Cerebellar cortex (tissue), 1 donor: ENCODE data around the gene CMTM2.
"Not testable (repeated sequence)": the region's sequence is repeated elsewhere in the genome, so short reads cannot be mapped to it uniquely, and the experiment has no call there.

Experiments
- DNase-seq: peaks from one replicate; pipeline ENCODE4 v3.0.0-alpha.2; 2015; ENCODE audit warnings: low spot score

CMTM2 gene

DNA sequence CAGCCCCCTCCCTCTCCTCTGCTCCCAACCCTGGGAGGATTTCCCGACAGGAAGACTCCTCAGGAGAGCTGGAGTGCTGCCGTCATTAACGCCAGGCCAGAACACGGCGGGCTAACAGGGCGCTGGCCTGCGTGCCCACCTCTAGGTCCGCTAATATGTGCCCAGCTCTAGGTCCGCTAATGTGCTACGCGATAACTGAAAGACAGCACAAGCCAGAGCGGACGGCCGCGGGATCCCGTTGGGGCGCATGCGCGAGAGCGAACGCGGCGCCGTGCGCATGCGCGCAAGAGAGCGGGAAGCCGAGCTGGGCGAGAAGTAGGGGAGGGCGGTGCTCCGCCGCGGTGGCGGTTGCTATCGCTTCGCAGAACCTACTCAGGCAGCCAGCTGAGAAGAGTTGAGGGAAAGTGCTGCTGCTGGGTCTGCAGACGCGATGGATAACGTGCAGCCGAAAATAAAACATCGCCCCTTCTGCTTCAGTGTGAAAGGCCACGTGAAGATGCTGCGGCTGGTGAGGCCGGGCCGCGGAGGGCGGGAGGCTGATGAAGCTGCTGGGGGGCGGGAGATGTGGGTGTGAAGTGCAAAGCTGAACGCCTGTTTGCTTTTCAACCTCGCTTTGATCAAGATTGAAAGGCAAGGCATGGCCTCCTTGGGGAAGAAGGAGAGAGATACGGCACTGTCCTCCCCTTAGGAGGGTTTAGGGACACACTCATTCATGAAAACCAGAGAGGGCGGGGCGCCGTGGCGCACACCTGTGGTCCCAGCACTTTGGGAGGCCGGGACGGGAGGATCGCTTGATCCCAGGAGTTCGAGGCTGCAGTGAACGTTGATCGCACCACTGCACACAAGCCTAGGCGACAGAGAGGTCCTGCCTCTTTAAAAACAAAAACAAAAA, 26.7 kb upstream of the CMTM2 start, which contains the start of gene CKLF:
CKLF (plus strand) TSS at position 291 of the 892 bp plus-strand sequence; CDS start at position 431, 140 bp downstream.
- peak; percentile 87 for DNase-seq

DNA sequence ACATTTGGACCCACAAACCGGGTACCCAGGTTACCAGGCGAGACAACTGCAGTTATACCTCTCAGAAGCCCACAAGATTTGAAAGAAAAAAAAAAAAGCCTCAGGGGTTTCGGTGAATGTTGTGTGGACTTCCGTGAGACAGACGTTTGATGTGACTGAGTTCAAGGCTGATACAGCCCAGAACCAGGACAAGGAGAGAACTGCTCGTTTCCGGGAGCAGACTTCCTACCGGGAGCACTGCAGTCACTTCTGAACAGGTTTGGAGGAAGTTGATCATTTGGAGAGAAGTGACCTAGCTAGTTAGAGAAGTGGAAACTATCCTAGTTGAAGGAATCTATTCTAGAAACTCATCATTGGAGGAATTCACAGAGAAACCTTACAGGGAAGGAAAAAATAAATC, 26.0 kb upstream of the CMTM2 start:
- no peak for DNase-seq

DNA sequence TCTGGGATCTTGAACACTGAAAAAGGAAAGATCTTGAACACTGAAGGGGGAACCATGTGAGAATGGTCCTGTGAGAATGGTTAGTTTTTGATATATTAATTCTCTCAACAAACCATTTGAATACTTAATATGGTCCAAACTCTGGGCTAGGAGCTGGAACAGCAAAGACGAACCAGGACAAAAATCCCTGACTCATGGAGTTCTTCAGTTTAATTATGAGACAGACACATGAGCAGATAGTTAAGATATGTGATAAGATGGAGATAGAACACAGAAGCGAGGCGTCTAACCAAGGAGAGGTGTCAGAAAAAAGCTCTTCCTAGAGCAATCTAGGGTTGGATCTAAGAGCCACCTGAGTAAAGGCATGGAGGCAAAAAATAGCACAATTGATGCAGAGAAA, 25.2 kb upstream of the CMTM2 start:
- no peak for DNase-seq

DNA sequence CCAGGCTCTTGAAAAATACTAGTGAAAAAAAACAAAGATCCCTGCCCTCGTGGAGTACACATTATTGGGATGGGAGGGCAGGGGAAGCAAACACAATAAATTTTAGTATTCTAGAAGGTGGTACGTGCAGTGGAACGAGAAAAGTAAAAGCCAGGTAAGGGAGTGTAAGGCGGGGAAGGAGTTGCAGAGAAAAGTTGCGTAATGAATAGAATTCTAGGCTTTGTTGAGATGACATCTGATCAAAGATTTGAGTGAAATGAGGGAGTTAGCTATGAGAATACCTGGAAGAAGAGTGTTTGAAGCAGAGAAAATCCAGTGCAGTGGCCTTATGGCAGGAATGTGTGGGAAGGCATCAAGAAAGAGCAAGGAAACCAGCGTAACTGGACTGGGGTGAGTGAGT, 24.8 kb upstream of the CMTM2 start:
- no peak for DNase-seq

DNA sequence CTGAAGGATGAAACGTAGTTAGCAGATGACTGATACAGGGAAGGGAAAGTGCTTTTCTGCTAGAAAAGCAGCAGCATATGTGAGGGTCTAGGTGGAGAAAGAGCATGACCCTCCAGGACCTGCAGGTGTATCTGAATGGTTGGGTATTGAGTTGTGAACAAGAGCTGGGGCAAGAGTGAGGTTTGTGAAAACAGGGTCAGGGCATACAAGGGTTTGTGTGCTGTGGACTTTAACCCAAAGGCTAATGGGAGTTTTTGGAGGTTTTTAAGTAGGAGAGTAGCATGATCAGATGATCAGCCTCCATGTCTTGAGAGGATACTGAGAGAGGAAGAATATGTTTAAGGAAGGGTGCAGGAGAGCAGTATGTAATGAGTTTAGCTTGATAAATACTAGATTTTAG, 19.2 kb upstream of the CMTM2 start:
- no peak for DNase-seq

DNA sequence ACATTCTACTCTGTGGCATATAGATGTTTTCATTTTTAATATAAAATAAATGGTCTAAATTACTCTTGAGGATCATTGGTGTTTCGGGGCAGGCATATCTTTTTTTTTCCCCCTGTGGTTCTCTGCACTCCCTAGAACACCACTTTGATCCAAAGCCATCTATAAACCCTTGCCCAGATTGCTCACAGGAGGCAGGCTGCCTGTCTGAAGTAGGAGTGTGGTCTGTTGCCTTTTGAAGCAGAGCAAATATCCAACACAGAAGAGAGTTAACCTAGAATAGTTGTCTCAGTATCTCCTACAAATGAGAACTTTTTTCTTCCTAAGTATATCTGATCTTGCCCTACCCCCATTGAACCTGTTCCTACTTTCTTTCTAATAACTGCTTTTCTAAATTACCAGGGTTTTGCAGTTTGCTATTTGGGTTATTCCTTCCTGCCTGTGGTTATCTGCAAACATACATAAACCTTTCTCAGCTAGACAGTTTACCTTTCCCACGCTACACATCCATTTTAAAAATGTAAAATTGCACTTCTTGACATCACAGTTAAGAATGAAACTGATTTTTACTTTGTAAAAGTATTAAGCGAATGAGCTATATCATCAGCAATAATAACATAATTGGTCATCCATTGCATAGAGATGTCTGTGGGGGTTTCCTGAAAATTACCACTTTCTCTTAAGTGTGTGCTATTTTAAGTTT, 17.7 kb upstream of the CMTM2 start:
- DNase-seq: no peak

DNA sequence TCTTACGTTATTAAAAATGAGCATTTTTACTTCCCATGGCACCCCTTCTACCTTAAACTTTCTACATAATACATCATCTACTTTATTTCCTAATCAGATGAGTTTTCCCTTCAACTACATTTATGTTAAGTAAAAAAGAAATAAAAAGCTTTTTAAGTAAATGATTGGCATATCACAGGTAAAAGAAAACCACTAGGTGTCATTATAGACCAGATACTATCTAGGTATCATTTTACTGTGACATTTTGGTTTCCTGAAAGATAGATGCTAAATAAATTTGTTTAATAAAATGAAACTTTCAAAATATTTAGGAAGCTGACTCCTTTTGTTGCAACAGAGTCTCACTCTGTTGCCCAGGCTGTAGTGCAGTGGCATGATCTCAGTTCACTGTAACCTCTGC, 16.9 kb upstream of the CMTM2 start:
- DNase-seq: no peak

DNA sequence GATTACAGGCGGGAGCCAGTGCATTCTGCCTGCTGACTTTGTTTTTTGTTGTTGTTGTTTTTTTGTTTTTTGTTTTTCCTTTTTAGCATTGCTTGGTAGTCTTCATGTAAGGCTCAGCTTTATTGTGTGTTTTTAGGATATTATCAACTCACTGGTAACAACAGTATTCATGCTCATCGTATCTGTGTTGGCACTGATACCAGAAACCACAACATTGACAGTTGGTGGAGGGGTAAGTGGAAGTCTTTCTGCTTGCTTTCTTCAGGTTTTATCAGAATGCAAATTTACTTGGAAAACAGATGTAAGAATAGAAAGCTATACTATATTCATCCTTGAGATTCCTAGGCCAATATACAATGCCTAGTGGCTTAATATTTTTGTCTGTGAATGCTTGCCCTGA, 16.3 kb upstream of the CMTM2 start:
- no peak for DNase-seq

DNA sequence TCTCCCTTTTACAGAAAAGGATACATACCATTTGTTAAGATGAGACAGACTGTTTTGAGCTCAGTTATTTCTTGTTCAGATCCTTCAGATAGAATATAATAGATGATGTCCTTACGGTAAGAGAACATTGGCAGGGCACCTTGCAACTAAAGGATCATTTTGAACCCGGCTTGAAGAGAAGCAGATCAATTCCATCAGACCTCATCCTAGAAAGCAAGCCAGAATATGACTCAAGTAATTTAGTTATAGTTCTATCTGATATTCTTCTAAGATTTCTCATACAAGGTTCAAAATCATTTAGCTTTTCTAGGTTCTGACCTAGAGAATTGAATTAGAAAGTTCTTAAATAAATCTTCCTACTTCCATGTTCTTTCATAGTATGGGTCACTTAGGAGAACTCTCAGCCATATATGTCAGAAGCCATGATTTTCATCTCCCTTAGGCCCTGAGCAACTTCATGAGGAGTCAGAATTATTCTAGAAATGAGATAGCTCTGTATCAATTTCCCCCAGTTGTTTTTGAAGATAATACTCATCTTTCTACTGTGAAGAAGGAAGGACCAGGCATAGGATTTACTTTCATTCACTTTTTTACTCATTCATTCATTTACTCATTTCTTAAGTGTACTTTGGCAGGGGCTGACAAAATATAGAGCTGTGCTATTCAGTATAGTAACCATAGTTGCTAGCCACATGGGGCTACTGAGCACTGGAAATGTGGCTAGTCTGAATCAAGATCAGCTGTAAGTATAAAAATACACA, 15.5 kb upstream of the CMTM2 start:
- DNase-seq: no peak

DNA sequence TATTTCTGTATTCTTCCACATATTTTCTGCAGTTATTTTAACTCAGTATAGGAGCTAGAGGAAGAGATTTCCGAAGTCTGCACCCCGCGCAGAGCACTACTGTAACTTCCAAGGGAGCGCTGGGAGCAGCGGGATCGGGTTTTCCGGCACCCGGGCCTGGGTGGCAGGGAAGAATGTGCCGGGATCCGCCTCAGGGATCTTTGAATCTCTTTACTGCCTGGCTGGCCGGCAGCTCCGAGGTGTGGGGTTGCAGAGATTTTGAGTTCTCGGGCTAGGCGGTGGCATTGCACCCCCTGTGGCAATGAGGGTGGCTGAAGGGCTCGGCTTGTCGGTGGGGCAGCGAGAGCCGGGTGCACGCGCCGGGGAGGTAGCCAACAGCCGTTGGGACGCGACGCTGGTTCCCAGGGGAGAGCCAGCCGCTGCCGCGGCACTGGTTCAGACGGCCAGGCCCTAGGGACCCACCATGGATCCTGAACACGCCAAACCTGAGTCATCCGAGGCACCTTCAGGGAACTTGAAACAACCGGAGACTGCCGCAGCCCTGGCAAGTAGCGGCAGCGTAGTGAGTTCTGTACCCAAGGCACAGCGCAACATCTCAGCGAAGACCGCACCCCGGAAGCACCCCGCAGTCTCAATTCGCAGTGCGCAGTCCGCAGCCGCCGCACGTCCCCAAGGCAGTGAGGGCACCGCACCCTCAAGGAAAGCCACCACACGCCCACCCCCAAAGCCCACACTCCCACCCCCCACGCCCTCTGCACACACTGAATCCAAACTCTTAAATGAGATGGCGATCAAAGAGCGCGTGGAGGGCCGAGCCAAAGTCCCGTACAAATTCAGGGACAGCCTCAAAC, 13.0 kb upstream of the CMTM2 start, which contains the start of gene CMTM1:
CMTM1 (plus strand) TSS at position 389 of the 851 bp plus-strand sequence; CDS start at position 464, 75 bp downstream.
- no peak for DNase-seq

DNA sequence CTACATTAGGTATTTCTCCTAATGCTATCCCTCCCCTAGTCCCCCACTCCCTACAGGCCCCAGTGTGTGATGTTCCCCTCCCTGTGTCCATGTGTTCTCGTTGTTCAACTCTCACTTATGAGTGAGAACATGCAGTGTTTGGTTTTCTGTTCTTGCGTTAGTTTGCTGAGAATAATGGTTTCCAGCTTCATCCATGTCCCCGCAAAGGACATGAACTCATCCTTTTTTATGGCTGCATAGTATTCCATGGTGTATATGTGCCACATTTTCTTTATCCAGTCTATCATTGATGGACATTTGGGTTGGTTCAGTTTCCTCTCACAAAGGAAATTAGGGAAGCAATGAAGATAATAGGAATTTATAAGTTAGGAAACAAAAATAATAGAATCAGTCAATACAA, 12.0 kb upstream of the CMTM2 start:
- not testable (repeated sequence) for DNase-seq

DNA sequence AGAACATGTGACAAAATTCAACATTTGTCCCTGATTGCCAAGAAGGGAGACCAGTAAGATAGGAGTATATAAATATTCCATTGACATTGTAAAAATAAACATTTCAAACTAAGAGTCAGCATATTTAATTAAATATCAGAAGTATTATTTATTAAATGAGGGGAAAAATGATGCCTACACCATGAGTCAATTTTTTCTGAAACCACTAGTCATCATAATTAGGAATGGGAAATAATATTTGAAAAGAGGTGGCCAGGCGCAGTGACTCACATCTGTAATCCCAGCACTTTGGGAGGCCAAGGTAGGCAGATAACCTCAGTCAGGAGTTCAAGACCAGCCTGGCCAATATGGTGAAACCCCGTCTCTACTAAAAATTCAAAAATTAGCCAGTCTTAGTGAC, 10.9 kb upstream of the CMTM2 start:
- no peak for DNase-seq

DNA sequence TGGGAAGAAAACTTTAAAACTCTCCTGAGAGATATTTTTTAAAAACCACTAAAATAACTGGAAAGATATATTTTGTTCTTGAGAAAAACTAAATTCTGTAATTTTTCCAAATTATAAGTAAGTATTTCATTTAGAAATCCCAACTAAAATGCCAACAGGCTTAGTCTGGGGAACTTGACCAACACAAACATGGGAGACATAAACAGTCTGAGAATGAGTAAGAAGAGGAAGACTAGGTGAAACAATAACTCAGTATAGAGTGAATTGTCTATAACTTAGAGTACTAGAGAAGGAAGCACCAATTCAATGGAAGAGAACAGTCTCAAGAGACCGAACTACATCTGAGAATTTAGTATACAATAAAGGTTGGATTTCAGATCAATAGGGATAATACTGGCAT, 10.1 kb upstream of the CMTM2 start:
- no peak for DNase-seq

DNA sequence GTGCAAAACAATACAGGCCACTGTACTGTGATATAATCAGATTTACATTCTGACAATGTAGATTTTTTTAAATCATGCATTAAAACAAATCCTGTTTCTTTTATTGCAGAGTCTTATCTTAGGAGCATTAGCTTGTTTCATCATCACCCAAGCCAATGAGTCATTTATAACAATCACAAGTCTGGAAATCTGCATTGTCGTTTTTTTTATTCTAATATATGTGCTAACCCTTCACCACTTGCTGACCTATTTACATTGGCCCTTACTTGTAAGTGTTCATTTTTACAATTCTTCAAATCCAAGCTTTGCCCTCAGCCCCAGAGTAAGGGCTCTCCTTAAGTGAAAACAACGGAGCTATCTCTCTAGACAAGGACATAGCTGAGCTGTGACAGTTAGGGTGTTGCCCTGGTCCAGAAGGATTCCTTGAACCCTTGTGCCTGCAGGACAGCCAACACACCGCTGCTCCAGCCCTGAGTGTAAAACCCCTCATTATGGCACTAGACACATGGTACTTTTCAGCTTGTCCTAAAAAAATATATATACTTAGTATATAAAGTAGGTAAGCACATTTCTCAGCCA, 9.3 kb upstream of the CMTM2 start:
- DNase-seq: no peak

DNA sequence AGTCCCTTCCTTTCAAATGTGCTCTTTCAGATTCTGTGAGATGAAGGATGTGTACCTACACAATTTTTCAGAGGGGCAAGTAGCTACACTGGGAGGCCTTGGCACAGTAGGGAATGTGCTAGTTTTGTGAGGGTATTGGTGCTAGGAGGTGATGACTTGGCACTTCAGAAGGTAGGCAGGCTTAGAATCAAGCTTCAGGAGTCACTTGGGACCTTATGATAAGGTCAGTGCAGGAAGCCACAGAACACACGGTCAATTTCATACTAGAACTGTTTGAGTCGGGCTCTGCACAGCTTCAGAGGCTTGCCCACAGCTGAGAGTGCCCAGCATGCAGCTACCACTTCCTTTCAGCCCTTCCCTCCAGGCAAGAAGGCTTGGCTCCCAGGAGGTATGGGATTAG, 6.9 kb upstream of the CMTM2 start:
- no peak for DNase-seq

DNA sequence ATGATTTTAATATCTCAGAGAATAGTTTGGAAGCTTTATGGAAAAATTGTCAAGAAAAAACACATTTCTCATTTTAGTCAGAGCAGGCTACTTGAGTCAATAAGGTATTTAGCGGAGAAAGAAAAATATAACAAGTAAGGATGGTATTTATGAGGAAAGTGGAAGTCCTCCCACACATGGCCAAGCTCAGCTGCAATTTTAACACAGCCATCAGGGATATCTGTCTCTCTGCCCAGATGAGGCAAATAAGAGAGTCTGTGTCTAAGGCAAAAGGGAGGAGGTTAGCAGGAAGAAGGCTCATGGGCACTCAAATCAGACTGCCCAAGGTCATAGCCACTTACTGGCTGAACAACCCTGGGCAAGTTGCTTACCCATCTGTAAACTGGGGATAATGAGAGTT, 5.2 kb upstream of the CMTM2 start:
- no peak for DNase-seq

DNA sequence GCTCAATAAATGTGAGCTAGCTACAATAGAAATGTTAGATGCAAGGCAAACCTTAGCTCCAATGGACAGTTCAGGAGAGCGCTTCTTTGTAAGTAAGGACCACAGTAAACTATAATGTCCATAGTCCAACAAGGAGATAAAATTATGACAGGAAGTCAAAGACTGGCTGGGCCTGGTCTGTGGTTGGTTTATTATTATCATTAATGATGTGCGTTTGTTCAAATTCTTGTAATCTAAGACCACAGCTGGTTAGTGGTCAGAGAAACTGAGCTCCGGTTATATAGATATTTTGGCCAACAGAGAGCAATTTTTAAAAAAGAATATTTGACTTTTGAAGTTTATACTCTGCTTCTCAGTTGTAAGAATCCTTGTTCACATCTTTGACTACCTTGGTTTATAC, 4.7 kb upstream of the CMTM2 start:
- DNase-seq: no peak

DNA sequence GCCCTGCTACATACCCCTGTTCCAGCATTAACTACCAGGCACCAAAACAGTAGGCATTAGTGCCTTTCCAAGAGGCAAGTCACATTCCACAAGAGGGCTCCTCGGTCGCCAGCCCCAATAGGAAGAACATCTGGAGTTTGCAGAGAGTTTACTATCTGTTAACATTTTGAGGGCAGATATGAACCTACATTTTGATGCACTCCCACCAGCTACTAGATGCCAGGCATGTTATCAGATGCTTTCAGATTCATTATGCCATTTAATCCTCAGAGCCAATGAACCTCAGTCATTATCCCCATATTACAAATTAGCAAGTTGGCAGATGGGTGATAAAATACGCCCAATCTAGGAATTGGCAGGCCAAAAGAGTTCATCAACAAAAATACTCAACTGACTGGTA, 4.2 kb upstream of the CMTM2 start:
- no peak for DNase-seq

DNA sequence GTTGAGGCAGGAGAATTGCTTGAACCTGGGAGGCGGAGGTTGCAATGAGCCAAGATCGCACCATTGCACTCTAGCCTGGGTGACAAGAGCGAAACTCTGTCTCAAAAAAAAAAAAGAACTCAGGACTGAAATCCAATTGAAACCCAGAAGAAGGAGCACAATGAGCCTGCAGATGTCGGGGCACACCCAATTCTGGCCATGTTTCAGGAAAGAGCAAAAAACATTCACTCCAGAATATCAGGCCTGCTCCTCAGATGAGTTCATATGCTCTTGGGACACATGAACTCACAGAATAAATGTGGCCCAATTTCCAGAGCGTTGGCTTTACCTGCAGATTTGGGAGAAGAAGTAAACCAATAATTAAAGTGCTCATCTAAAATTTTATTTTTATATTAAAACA, 3.0 kb upstream of the CMTM2 start:
- no peak for DNase-seq

DNA sequence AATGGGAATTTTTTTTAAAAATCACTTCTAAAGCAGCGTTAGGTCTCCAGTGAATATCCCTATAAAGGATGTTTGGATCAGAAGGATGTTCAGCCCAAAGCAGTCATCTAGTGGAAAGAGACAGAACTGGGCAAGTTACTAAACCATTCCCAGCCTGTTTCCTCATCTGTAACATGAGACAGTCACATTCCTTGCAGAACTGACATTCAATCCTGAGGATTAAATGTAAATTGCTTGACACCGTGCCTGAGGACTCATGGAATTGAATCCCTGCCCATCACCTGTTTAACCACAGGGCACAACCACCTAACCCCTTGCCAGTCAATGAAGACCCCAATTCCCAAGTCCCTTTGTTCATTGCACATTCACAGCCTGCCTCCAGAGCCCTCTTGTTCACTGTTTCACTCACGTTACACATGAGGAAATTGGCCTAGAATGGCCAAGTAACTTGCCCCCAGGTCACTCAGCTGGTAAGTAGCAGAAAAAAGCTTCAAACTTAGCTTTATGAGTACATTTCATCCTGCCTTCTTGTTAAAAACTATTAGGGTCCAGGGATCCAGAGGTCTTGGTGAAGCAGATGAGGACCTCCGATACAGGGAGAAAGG, 1.4 kb downstream of the CMTM2 start:
- DNase-seq: no peak
